Colon (tissue), 2 donors: Measurements from ENCODE around the gene C21orf58.

Source experiments
- FAIRE-seq: peaks from 2 replicates; lab custom pipeline; 2012; peaks lifted over from hg19 to GRCh38; lab: Jason Lieb, UNC
- donor health status: control.
- donor health status: control.

Gene C21orf58

GRCh38 chr21:46254208-46254975, 69.3 kb downstream of the C21orf58 start:
- FAIRE-seq = no peak

GRCh38 chr21:46253610-46254124, 70.0 kb downstream of the C21orf58 start:
- FAIRE-seq = no peak

- FAIRE-seq = no peak
These were observed 70.8 kb downstream of the C21orf58 start for GRCh38 chr21:46252840-46253239.
